ENCODE measurements around the gene TMEM234.

DNA sequence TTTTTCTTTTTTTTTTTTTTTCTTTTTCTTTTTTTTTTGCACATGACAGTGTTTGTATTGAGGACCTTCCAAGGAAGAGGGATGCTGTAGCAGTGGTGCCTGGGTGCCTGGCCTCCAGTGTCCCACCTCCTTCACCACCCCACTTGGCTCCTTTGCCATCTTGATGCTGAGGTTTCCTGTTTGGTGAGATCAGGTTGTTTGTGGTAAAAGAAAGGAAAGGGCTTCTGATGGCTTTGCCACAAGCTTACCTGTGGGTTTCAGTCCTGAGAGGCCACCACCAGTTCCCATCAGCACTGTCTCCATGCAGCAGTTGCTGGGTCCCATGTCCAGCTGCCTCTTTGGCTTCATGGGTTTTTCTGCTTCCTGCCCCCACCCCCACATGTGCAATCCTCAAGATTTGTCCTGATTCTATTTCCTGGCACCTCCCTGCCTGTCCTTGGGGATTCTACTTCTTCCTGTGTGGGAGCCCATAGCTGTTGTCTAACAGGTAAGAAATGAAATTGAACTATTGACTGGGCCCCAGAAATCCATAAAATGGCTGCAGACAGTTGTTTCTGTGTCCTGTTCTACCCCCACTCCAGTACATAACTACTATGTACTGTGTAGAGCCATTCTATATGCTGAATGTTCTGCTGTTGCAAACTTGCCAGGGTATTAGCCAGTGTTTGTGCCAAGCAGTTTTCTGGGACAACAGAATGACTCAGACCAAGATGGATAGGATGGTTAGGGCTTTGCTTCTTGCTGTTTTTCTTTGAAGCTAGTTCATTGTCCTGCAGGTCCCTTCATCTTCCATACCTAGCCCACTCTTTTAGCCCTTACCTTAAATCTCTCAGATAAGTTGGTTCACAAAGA, 26.0 kb downstream of the TMEM234 start:
- no peak for TF ChIP-seq POLR2A (IDR thresholded peaks at IDR 0.05)
- TF ChIP-seq, protein P1, sequence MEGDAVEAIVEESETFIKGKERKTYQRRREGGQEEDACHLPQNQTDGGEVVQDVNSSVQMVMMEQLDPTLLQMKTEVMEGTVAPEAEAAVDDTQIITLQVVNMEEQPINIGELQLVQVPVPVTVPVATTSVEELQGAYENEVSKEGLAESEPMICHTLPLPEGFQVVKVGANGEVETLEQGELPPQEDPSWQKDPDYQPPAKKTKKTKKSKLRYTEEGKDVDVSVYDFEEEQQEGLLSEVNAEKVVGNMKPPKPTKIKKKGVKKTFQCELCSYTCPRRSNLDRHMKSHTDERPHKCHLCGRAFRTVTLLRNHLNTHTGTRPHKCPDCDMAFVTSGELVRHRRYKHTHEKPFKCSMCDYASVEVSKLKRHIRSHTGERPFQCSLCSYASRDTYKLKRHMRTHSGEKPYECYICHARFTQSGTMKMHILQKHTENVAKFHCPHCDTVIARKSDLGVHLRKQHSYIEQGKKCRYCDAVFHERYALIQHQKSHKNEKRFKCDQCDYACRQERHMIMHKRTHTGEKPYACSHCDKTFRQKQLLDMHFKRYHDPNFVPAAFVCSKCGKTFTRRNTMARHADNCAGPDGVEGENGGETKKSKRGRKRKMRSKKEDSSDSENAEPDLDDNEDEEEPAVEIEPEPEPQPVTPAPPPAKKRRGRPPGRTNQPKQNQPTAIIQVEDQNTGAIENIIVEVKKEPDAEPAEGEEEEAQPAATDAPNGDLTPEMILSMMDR (IDR thresholded peaks at IDR 0.05), result no peak
